Neural progenitor cell (in vitro differentiated cells): Measurements from ENCODE around the gene TSPAN15. TPM values are rescaled to one million over a fixed set of nuclear protein-coding genes. Genes with fewer than 3 reads are reported as not detected.
A peak's percentile ranks its signal among the peaks of the same experiment; 100 is the strongest.

Experiments
- DNase-seq: peaks from one replicate; pipeline ENCODE4 v3.0.0-alpha.2; 2016; ENCODE audit warnings: low spot score
- H2AFZ ChIP-seq: fragments of 200-600 bp; sonication (generic); replicated peaks from 2 replicates; pipeline ENCODE4 v1.6.1; 2016; ENCODE audit warnings: antibody characterized with exemption
- H3F3A ChIP-seq: fragments of 200-600 bp; sonication (generic); 2 replicates; pipeline ENCODE4 v1.6.1; 2016; ENCODE audit warnings: antibody characterized with exemption, low read depth
- H3K27ac ChIP-seq: fragments of 200-600 bp; sonication (generic); 2 replicates; pipeline ENCODE4 v1.5.1; 2016; ENCODE audit warnings: mild to moderate bottlenecking
- H3K27me3 ChIP-seq: fragments of 200-600 bp; sonication (generic); 2 replicates; pipeline ENCODE4 v1.6.1; 2016; ENCODE audit warnings: mild to moderate bottlenecking, moderate library complexity
- H3K36me3 ChIP-seq: fragments of 200-600 bp; sonication (generic); 2 replicates; pipeline ENCODE4 v1.5.1; 2016
- H3K4me1 ChIP-seq: fragments of 200-600 bp; sonication (generic); 2 replicates; pipeline ENCODE4 v1.6.1; 2016; ENCODE audit warnings: mixed run types
- H3K4me2 ChIP-seq: fragments of 200-600 bp; sonication (generic); 2 replicates; pipeline ENCODE4 v1.6.1; 2016
- H3K4me3 ChIP-seq: fragments of 200-600 bp; sonication (generic); 2 replicates; pipeline ENCODE4 v1.5.1; 2016
- H3K79me2 ChIP-seq: fragments of 200-600 bp; sonication (generic); 2 replicates; pipeline ENCODE4 v1.6.1; 2016; ENCODE audit warnings: low read depth
- H3K9ac ChIP-seq: fragments of 200-600 bp; sonication (generic); 2 replicates; pipeline ENCODE4 v1.6.1; 2016
- H3K9me3 ChIP-seq: fragments of 200-600 bp; sonication (generic); 2 replicates; pipeline ENCODE4 v1.5.1; 2016; ENCODE audit warnings: low read depth
- H4K20me1 ChIP-seq: fragments of 200-600 bp; sonication (generic); 2 replicates; pipeline ENCODE4 v1.6.1; 2016; ENCODE audit warnings: low read depth
- H3K27ac Mint-ChIP-seq: 3 replicates; pipeline ENCODE4 v1.8.0; 2021; ENCODE audit warnings: mixed read lengths
- H3K27me3 Mint-ChIP-seq: 2 replicates; pipeline ENCODE4 v1.8.0; 2022; ENCODE audit warnings: low read depth, mild to moderate bottlenecking, inconsistent platforms, moderate library complexity, mixed read lengths; ENCODE audit not compliant: insufficient read depth
- H3K36me3 Mint-ChIP-seq: 3 replicates; pipeline ENCODE4 v1.8.0; 2021; ENCODE audit warnings: mixed read lengths
- H3K4me1 Mint-ChIP-seq: 3 replicates; pipeline ENCODE4 v1.8.0; 2021; ENCODE audit warnings: mixed read lengths
- H3K4me3 Mint-ChIP-seq: 3 replicates; pipeline ENCODE4 v1.8.0; 2021; ENCODE audit warnings: mild to moderate bottlenecking, moderate library complexity, mixed read lengths
- H3K9me3 Mint-ChIP-seq: 3 replicates; pipeline ENCODE4 v1.8.0; 2020; ENCODE audit warnings: mixed read lengths
- EZH2 ChIP-seq: fragments of 200-600 bp; sonication (generic); IDR thresholded peaks from 2 replicates; pipeline ENCODE4 v1.6.1; 2017; ENCODE audit warnings: antibody characterized with exemption, mild to moderate bottlenecking, moderate library complexity
- EZH2phosphoT487 ChIP-seq: fragments of 200-600 bp; sonication (generic); IDR thresholded peaks from 2 replicates; pipeline ENCODE4 v1.6.1; 2017; ENCODE audit warnings: antibody characterized with exemption
- total RNA-seq: library from RNA; depleted of rRNA; stranded (reverse); fragments of >200 nt; gene quantifications from 2 replicates; pipeline ENCODE4 v1.2.3, GENCODE V29; 2015; ENCODE audit warnings: low replicate concordance
- TF ChIP-seq, protein P1 (sequence below): fragments of 200-600 bp; sonication (generic); IDR thresholded peaks from 2 replicates; pipeline ENCODE4 v1.5.1; 2017; ENCODE audit warnings: antibody characterized with exemption, mild to moderate bottlenecking

TSPAN15 gene
- total RNA-seq, 1 donor from 2014 or later = 6.8 TPM

GRCh38 chr10:69472544-69472943, 21.3 kb downstream of the TSPAN15 start:
- Histone ChIP-seq H4K20me1 (no peaks in the 10 kb centered on the region), H3K9me3 (no peaks in the 10 kb centered on the region), H3K27ac (no peak overlapping the region), H3K4me1 (peaks cover 18% of the 10 kb centered on the region), H3K9ac (no peak overlapping the region), H3K79me2 (no peaks in the 10 kb centered on the region), H3K36me3 (no peaks in the 10 kb centered on the region), H2AFZ (no peak overlapping the region), H3F3A (no peaks in the 10 kb centered on the region), H3K4me2 (no peak overlapping the region), H3K27me3 (no peaks in the 10 kb centered on the region), H3K4me3 (no peak overlapping the region)
- Mint-ChIP-seq H3K27ac (no peak overlapping the region), H3K4me3 (no peak overlapping the region), H3K4me1 (peaks cover 17% of the 10 kb centered on the region), H3K27me3 (peaks cover 6% of the 10 kb centered on the region), H3K9me3 (no peaks in the 10 kb centered on the region), H3K36me3 (no peaks in the 10 kb centered on the region)
- TF ChIP-seq, protein P1, sequence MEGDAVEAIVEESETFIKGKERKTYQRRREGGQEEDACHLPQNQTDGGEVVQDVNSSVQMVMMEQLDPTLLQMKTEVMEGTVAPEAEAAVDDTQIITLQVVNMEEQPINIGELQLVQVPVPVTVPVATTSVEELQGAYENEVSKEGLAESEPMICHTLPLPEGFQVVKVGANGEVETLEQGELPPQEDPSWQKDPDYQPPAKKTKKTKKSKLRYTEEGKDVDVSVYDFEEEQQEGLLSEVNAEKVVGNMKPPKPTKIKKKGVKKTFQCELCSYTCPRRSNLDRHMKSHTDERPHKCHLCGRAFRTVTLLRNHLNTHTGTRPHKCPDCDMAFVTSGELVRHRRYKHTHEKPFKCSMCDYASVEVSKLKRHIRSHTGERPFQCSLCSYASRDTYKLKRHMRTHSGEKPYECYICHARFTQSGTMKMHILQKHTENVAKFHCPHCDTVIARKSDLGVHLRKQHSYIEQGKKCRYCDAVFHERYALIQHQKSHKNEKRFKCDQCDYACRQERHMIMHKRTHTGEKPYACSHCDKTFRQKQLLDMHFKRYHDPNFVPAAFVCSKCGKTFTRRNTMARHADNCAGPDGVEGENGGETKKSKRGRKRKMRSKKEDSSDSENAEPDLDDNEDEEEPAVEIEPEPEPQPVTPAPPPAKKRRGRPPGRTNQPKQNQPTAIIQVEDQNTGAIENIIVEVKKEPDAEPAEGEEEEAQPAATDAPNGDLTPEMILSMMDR = no peak
- DNase-seq = no peak

DNA sequence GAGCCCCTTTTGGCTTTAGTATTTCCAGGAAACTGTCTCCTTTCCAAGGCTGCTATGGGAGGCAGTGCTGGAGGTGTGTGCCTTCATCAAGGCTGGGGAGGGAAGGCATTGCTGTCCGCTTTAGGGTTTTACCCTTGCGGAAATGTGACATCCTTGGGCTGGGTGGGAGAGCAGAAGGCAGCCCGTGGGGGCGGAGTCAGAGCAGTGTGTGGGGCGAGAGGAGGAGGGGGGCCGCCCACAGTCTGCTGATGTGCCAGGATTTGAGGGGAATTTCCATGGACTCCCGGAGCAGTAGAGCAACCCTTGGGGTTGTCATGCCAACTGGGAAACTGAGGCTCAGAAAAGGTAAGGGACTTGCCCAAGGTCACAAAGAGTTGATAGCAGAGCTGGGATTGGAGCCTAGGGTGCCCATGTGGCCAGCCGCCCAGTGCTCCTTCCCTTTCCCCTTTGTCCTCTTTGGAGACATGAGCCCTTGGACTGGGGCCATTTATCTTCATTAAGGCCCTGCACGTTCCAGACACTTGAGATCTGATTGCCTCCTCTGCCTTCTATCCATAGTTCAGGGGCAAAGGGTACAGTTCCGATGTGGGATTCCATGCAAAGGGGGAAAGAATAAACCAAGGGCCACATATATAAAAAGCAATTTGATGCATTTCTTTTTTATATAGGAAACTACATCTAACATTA, 22.2 kb downstream of the TSPAN15 start:
- Histone ChIP-seq H3K27ac (no peak overlapping the region), H3K4me3 (no peak overlapping the region), H3F3A (no peaks in the 10 kb centered on the region), H3K4me2 (no peak overlapping the region), H3K4me1 (peaks cover 9% of the 10 kb centered on the region), H3K9ac (no peak overlapping the region), H2AFZ (no peak overlapping the region), H3K36me3 (no peaks in the 10 kb centered on the region), H3K27me3 (no peaks in the 10 kb centered on the region), H3K9me3 (no peaks in the 10 kb centered on the region), H4K20me1 (no peaks in the 10 kb centered on the region), H3K79me2 (no peaks in the 10 kb centered on the region)
- TF ChIP-seq EZH2phosphoT487 (no peak), EZH2 (no peak)
- TF ChIP-seq, protein P1 = no peak
- no peaks in the 10 kb centered on the region for H3K9me3 Mint-ChIP-seq
- no peaks in the 10 kb centered on the region for H3K36me3 Mint-ChIP-seq
- DNase-seq = no peak
- peak overlapping the region; percentile 67 for H3K27ac Mint-ChIP-seq
- peaks cover 14% of the 10 kb centered on the region for H3K4me1 Mint-ChIP-seq
- peaks cover 6% of the 10 kb centered on the region for H3K27me3 Mint-ChIP-seq
- H3K4me3 Mint-ChIP-seq = no peak overlapping the region

GRCh38 chr10:69474742-69475432, 23.6 kb downstream of the TSPAN15 start:
- H3K79me2 ChIP-seq = no peaks in the 10 kb centered on the region
- TF ChIP-seq EZH2 = no peak
- no peaks in the 10 kb centered on the region for H3K4me1 ChIP-seq
- no peaks in the 10 kb centered on the region for H3K9me3 ChIP-seq
- H3K36me3 ChIP-seq = no peaks in the 10 kb centered on the region
- no peak overlapping the region for H2AFZ ChIP-seq
- Mint-ChIP-seq H3K4me1 (peaks cover 12% of the 10 kb centered on the region), H3K36me3 (no peaks in the 10 kb centered on the region), H3K4me3 (no peak overlapping the region), H3K27me3 (peaks cover 6% of the 10 kb centered on the region), H3K9me3 (no peaks in the 10 kb centered on the region), H3K27ac (no peak overlapping the region)
- no peaks in the 10 kb centered on the region for H3F3A ChIP-seq
- no peaks in the 10 kb centered on the region for H4K20me1 ChIP-seq
- no peak overlapping the region for H3K27ac ChIP-seq
- DNase-seq = no peak
- H3K4me3 ChIP-seq = no peak overlapping the region
- H3K27me3 ChIP-seq = no peaks in the 10 kb centered on the region
- H3K4me2 ChIP-seq = no peak overlapping the region
- no peak overlapping the region for H3K9ac ChIP-seq

DNA sequence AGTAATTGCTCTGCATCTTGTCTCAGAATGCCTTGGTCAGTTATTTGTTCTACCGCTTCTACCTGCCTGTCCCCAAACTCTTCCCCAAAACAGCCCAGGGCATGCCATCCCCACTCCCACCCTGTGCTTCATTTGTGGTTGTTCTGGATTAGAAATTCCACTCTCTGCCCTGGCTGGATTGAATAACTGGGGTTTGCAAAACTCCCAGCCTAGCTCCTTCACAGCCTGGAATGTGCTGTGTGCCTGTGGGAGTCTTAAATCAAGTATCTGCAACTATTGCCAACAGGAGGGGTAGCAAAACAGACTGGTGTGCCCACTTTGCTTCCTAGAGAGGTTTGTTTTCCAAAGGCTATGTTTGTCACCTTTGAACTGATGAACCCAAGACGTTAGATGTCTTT, 24.2 kb downstream of the TSPAN15 start:
- Mint-ChIP-seq H3K36me3 (no peaks in the 10 kb centered on the region), H3K4me3 (no peak overlapping the region), H3K9me3 (no peaks in the 10 kb centered on the region), H3K27me3 (peaks cover 4% of the 10 kb centered on the region), H3K27ac (no peak overlapping the region), H3K4me1 (peaks cover 13% of the 10 kb centered on the region)
- Histone ChIP-seq H3K79me2 (no peaks in the 10 kb centered on the region), H2AFZ (no peak overlapping the region), H4K20me1 (no peaks in the 10 kb centered on the region), H3K4me3 (no peak overlapping the region), H3F3A (no peaks in the 10 kb centered on the region), H3K9me3 (no peaks in the 10 kb centered on the region), H3K4me2 (no peak overlapping the region), H3K9ac (no peak overlapping the region), H3K36me3 (no peaks in the 10 kb centered on the region), H3K27me3 (no peaks in the 10 kb centered on the region), H3K4me1 (no peaks in the 10 kb centered on the region), H3K27ac (no peak overlapping the region)
- TF ChIP-seq, protein P1 = no peak
- TF ChIP-seq EZH2 = no peak
- TF ChIP-seq EZH2phosphoT487 = no peak
- no peak for DNase-seq
